ENCODE measurements around the gene ACADVL. TPM values are rescaled to one million over a fixed set of nuclear protein-coding genes. Genes with fewer than 3 reads are reported as not detected.
A peak's percentile ranks its signal among the peaks of the same experiment; 100 is the strongest.
"Not testable (repeated sequence)": the region's sequence is repeated elsewhere in the genome, so short reads cannot be mapped to it uniquely, and the experiment has no call there.

The ACADVL gene
- total RNA-seq, 2 donors from 2014 or later, result 495 to 517 TPM

- H3K4me3 Mint-ChIP-seq, result peak overlapping the region; percentile 87
- H3K27ac Mint-ChIP-seq, result peak overlapping the region; percentile 93
- peaks cover 31% of the 10 kb centered on the region for H3K4me1 Mint-ChIP-seq
- no peaks in the 10 kb centered on the region for H3K9me3 Mint-ChIP-seq
- ATAC-seq (replicated peaks), result peak; percentile 41
- no peaks in the 10 kb centered on the region for H3K27me3 Mint-ChIP-seq
- H3K36me3 Mint-ChIP-seq (ENCODE audit: low read depth), result peaks cover 90% of the 10 kb centered on the region
Observed at GRCh38 chr17:7242717-7243452, 23.1 kb downstream of the ACADVL start.

GRCh38 chr17:7243453-7243729 is 23.7 kb downstream of the ACADVL start:
- H3K36me3 Mint-ChIP-seq (ENCODE audit: low read depth), result peaks cover 87% of the 10 kb centered on the region
- peaks cover 31% of the 10 kb centered on the region for H3K4me1 Mint-ChIP-seq
- no peaks in the 10 kb centered on the region for H3K27me3 Mint-ChIP-seq
- H3K4me3 Mint-ChIP-seq, result peak overlapping the region; percentile 87
- peak overlapping the region; percentile 93 for H3K27ac Mint-ChIP-seq
- no peaks in the 10 kb centered on the region for H3K9me3 Mint-ChIP-seq
- ATAC-seq (replicated peaks), result no peak

- H3K9me3 Mint-ChIP-seq; H3K27me3 Mint-ChIP-seq; ATAC-seq (replicated peaks): not testable (repeated sequence)
- Mint-ChIP-seq H3K4me1 (peaks cover 31% of the 10 kb centered on the region), H3K27ac (peak overlapping the region; percentile 93), H3K36me3 (ENCODE audit: low read depth) (peaks cover 87% of the 10 kb centered on the region), H3K4me3 (peak overlapping the region; percentile 87)
Observed at GRCh38 chr17:7243838-7244237, 24.1 kb downstream of the ACADVL start.

GRCh38 chr17:7246779-7247178 is 27.0 kb downstream of the ACADVL start:
- peaks cover 81% of the 10 kb centered on the region for H3K36me3 Mint-ChIP-seq (ENCODE audit: low read depth)
- peak overlapping the region; percentile 44 for H3K27ac Mint-ChIP-seq

GRCh38 chr17:7248796-7249195 is 29.1 kb downstream of the ACADVL start:
- peak overlapping the region; percentile 93 for H3K4me3 Mint-ChIP-seq
- no peaks in the 10 kb centered on the region for H3K9me3 Mint-ChIP-seq
- peaks cover 81% of the 10 kb centered on the region for H3K36me3 Mint-ChIP-seq (ENCODE audit: low read depth)
- H3K27me3 Mint-ChIP-seq, result no peaks in the 10 kb centered on the region
- peak overlapping the region; percentile 96 for H3K27ac Mint-ChIP-seq
- no peak for ATAC-seq (replicated peaks)
- H3K4me1 Mint-ChIP-seq, result peaks cover 21% of the 10 kb centered on the region

More at GRCh38 chr17:7246779-7247178, 27.0 kb downstream of the ACADVL start:
- peaks cover 20% of the 10 kb centered on the region for H3K4me1 Mint-ChIP-seq
- no peak for ATAC-seq (replicated peaks)
- H3K9me3 Mint-ChIP-seq, result no peaks in the 10 kb centered on the region
- H3K4me3 Mint-ChIP-seq, result no peak overlapping the region
- no peaks in the 10 kb centered on the region for H3K27me3 Mint-ChIP-seq

- no peak for ATAC-seq (replicated peaks)
- Mint-ChIP-seq H3K4me3 (peak overlapping the region; percentile 93), H3K4me1 (peaks cover 21% of the 10 kb centered on the region), H3K27ac (peak overlapping the region; percentile 96), H3K9me3 (no peaks in the 10 kb centered on the region), H3K27me3 (no peaks in the 10 kb centered on the region), H3K36me3 (ENCODE audit: low read depth) (peaks cover 81% of the 10 kb centered on the region)
Observed at GRCh38 chr17:7249214-7249613, 29.5 kb downstream of the ACADVL start.

GRCh38 chr17:7249830-7250229 is 30.1 kb downstream of the ACADVL start:
- Mint-ChIP-seq H3K4me3 (peak overlapping the region; percentile 93), H3K27me3 (no peaks in the 10 kb centered on the region), H3K36me3 (ENCODE audit: low read depth) (peaks cover 81% of the 10 kb centered on the region), H3K9me3 (no peaks in the 10 kb centered on the region), H3K4me1 (peaks cover 21% of the 10 kb centered on the region), H3K27ac (peak overlapping the region; percentile 96)
- no peak for ATAC-seq (replicated peaks)

- H3K4me1 Mint-ChIP-seq, result peaks cover 21% of the 10 kb centered on the region
- peaks cover 84% of the 10 kb centered on the region for H3K36me3 Mint-ChIP-seq (ENCODE audit: low read depth)
- peak overlapping the region; percentile 96 for H3K27ac Mint-ChIP-seq
- peak overlapping the region; percentile 93 for H3K4me3 Mint-ChIP-seq
- no peaks in the 10 kb centered on the region for H3K9me3 Mint-ChIP-seq
- ATAC-seq (replicated peaks), result peak; percentile 5
- no peaks in the 10 kb centered on the region for H3K27me3 Mint-ChIP-seq
Observed at GRCh38 chr17:7250695-7251627, 31.2 kb downstream of the ACADVL start.

GRCh38 chr17:7251661-7252175 is 32.0 kb downstream of the ACADVL start, which contains the start of gene CTDNEP1:
Gene CTDNEP1, minus strand, starts transcription at chr17:7251734. Its CDS starts 438 bp downstream, at chr17:7251296.
- peak within 1 kb of the TSS; percentile 100 for H3K27ac Mint-ChIP-seq
- H3K4me3 Mint-ChIP-seq, result peak within 1 kb of the TSS; percentile 93
- H3K27me3 Mint-ChIP-seq, result no peaks in the 10 kb centered on the region
- no peaks in the 10 kb centered on the region for H3K9me3 Mint-ChIP-seq
- ATAC-seq (replicated peaks), result peak; percentile 97
- H3K36me3 Mint-ChIP-seq (ENCODE audit: low read depth), result peaks cover 84% of the 10 kb centered on the region
- peaks cover 16% of the 10 kb centered on the region for H3K4me1 Mint-ChIP-seq

GRCh38 chr17:7252176-7253043 is 32.7 kb downstream of the ACADVL start, which contains the start of gene ELP5:
Gene ELP5, plus strand, starts transcription at chr17:7252215. Its CDS starts 336 bp downstream, at chr17:7252551.
- H3K36me3 Mint-ChIP-seq (ENCODE audit: low read depth), result peaks cover 86% of the 10 kb centered on the region
- peak within 1 kb of the TSS; percentile 93 for H3K4me3 Mint-ChIP-seq
- ATAC-seq (replicated peaks), result peak; percentile 69
- H3K4me1 Mint-ChIP-seq, result peaks cover 16% of the 10 kb centered on the region
- H3K9me3 Mint-ChIP-seq, result no peaks in the 10 kb centered on the region
- no peaks in the 10 kb centered on the region for H3K27me3 Mint-ChIP-seq
- H3K27ac Mint-ChIP-seq, result peak within 1 kb of the TSS; percentile 100

GRCh38 chr17:7253082-7253481 is 33.3 kb downstream of the ACADVL start:
- Mint-ChIP-seq H3K4me3 (peak overlapping the region; percentile 93), H3K9me3 (no peaks in the 10 kb centered on the region), H3K36me3 (ENCODE audit: low read depth) (peaks cover 92% of the 10 kb centered on the region), H3K27ac (peak overlapping the region; percentile 100), H3K4me1 (peaks cover 16% of the 10 kb centered on the region), H3K27me3 (no peaks in the 10 kb centered on the region)
- no peak for ATAC-seq (replicated peaks)

GRCh38 chr17:7254511-7254910 is 34.8 kb downstream of the ACADVL start:
- peaks cover 11% of the 10 kb centered on the region for H3K4me1 Mint-ChIP-seq
- peak overlapping the region; percentile 33 for H3K27ac Mint-ChIP-seq
- no peak for ATAC-seq (replicated peaks)
- peak overlapping the region; percentile 7 for H3K4me3 Mint-ChIP-seq
- peaks cover 94% of the 10 kb centered on the region for H3K36me3 Mint-ChIP-seq (ENCODE audit: low read depth)
- H3K9me3 Mint-ChIP-seq, result no peaks in the 10 kb centered on the region
- H3K27me3 Mint-ChIP-seq, result no peaks in the 10 kb centered on the region

- no peak for ATAC-seq (replicated peaks)
- Mint-ChIP-seq H3K4me3 (no peak overlapping the region), H3K4me1 (peaks cover 11% of the 10 kb centered on the region), H3K36me3 (ENCODE audit: low read depth) (peaks cover 84% of the 10 kb centered on the region), H3K27me3 (no peaks in the 10 kb centered on the region), H3K27ac (peak overlapping the region; percentile 46), H3K9me3 (no peaks in the 10 kb centered on the region)
Observed at GRCh38 chr17:7256766-7257456, 37.2 kb downstream of the ACADVL start.
